K562 (cell line): Measurements from ENCODE around the gene RTN4. TPM values are rescaled to one million over a fixed set of nuclear protein-coding genes. Genes with fewer than 3 reads are reported as not detected.

Experiments used
- ATAC-seq: fragments of 200-7000 bp; cut with Tn5 transposase; 3 replicates; pipeline ENCODE4 v1.9.1; 2020; ENCODE audit warnings: moderate library complexity
- BruUV-seq: library from RNA; stranded (reverse); fragments of 400-500 nt; replicated peaks from 2 replicates; lab custom pipeline; 2021; lab: Mats Ljungman, UMichigan
- CTCF ChIA-PET: fragments of 300-600 bp; formaldehyde crosslinking; extraction: SDS; loops from one replicate; lab custom pipeline; 2021; ENCODE audit warnings: low intra/inter-chr PET ratio; lab: Yijun Ruan, JAX
- POLR2A ChIA-PET: fragments of 300-600, 350-650 bp; sonication (Branson Sonifier 250); formaldehyde crosslinking; extraction: SDS; loops from one replicate; lab custom pipeline; 2021; ENCODE audit warnings: antibody characterized with exemption, inconsistent platforms; lab: Yijun Ruan, JAX
- DNase-seq, 4 experiments: peaks; one replicate each; pipeline versions ENCODE4 v3.0.0 to v3.0.0-alpha.2; 2011 to 2018; ENCODE audit warnings: low spot score in 3 of 4, mixed read lengths in 3 of 4; ENCODE audit errors: extremely low read depth in 1 of 4
- FAIRE-seq: peaks from 2 replicates; lab custom pipeline; 2011; peaks lifted over from hg19 to GRCh38; lab: Jason Lieb, UNC
- H2AFZ ChIP-seq: 2 replicates; pipeline ENCODE4 v1.6.0; 2011; ENCODE audit warnings: low read depth, low read length, control low read depth, inconsistent platforms
- H3K27ac ChIP-seq: fragments of 200-600 bp; 3 replicates; pipeline ENCODE4 v1.8.0; 2011; ENCODE audit warnings: low read depth, mild to moderate bottlenecking, control low read depth, inconsistent platforms, low read length, moderate library complexity, mixed read lengths; ENCODE audit errors: extremely low read depth
- H3K27me3 ChIP-seq, 2 experiments: fragments of 300-600 bp in 1 of 2; 2 replicates in 1 of 2; 3 replicates in 1 of 2; pipeline versions ENCODE4 v1.6.0 to v1.8.0; 2011; ENCODE audit warnings: inconsistent platforms in 2 of 2, low read length in 2 of 2, mild to moderate bottlenecking in 1 of 2, mixed read lengths in 1 of 2, moderate library complexity in 1 of 2; ENCODE audit not compliant: control insufficient read depth in 2 of 2, insufficient read depth in 2 of 2
- H3K36me3 ChIP-seq: fragments of 300-600 bp; 3 replicates; pipeline ENCODE4 v1.8.0; 2011; ENCODE audit warnings: mild to moderate bottlenecking, low read length, inconsistent platforms; ENCODE audit not compliant: control insufficient read depth, insufficient read depth
- H3K4me1 ChIP-seq, 2 experiments: fragments of 200-600 bp in 1 of 2; replicated peaks in 1 of 2; 2 replicates in 1 of 2; 3 replicates in 1 of 2; pipeline versions ENCODE4 v1.5.1 to v1.8.0; 2011; ENCODE audit warnings: inconsistent platforms in 2 of 2, low read length in 2 of 2, mild to moderate bottlenecking in 1 of 2, mixed read lengths in 1 of 2, moderate library complexity in 1 of 2; ENCODE audit not compliant: control insufficient read depth in 2 of 2, insufficient read depth in 2 of 2
- H3K4me2 ChIP-seq: 2 replicates; pipeline ENCODE4 v1.6.1; 2011; ENCODE audit warnings: low read length, control low read depth, inconsistent platforms, mixed read lengths; ENCODE audit not compliant: insufficient read depth
- H3K4me3 ChIP-seq: fragments of 200-600 bp; sonication (generic), shearing (Covaris generic); 2 replicates; pipeline ENCODE4 v1.5.1; 2016; ENCODE audit warnings: control low read depth, inconsistent platforms
- H3K79me2 ChIP-seq: fragments of 200-600 bp; 3 replicates; pipeline ENCODE4 v1.8.0; 2011; ENCODE audit warnings: low read length, inconsistent platforms; ENCODE audit not compliant: control insufficient read depth, insufficient read depth
- H3K9ac ChIP-seq, 2 experiments: 2 replicates each; pipeline versions ENCODE4 v1.6.0 to v1.6.1; 2011; ENCODE audit warnings: low read depth in 2 of 2, low read length in 2 of 2, control low read depth in 1 of 2, inconsistent platforms in 1 of 2, mild to moderate bottlenecking in 1 of 2, mixed read lengths in 1 of 2; ENCODE audit not compliant: insufficient read depth in 1 of 2
- H3K9me1 ChIP-seq: one replicate; pipeline ENCODE4 v1.6.0; 2011; ENCODE audit warnings: inconsistent platforms, mild to moderate bottlenecking, low read length, moderate library complexity; ENCODE audit not compliant: control insufficient read depth, insufficient read depth
- H3K9me3 ChIP-seq: replicated peaks from 2 replicates; pipeline ENCODE4 v1.5.1; 2011; ENCODE audit warnings: low read depth, low read length, inconsistent platforms; ENCODE audit not compliant: control insufficient read depth, insufficient read depth
- H4K20me1 ChIP-seq: replicated peaks from 2 replicates; pipeline ENCODE4 v1.6.1; 2011; ENCODE audit warnings: low read length, inconsistent platforms, mixed read lengths; ENCODE audit not compliant: control insufficient read depth, insufficient read depth
- BCL6 ChIP-seq: fragments of 250-450 bp; sonication (Bioruptor Pico); IDR thresholded peaks from 2 replicates; pipeline ENCODE4 v1.4.0; 2020
- GABPA ChIP-seq: fragments of 200-800 bp; sonication (Bioruptor generic); conservative IDR thresholded peaks from 2 replicates; pipeline ENCODE4 v1.6.1; 2016; ENCODE audit warnings: low read depth, missing genetic modification characterization, missing compliant biosample characterization
- POLR3G ChIP-seq: IDR thresholded peaks from 2 replicates; pipeline ENCODE4 v1.6.1; 2011; ENCODE audit not compliant: insufficient read length, insufficient replicate concordance; ENCODE audit errors: extremely low read depth
- PPARD ChIP-seq: fragments of 250-450 bp; sonication (Bioruptor Pico); IDR thresholded peaks from 2 replicates; pipeline ENCODE4 v1.8.0; 2022; ENCODE audit warnings: inconsistent platforms, mild to moderate bottlenecking, moderate library complexity
- ZNF24 ChIP-seq: fragments of 450-650 bp; IDR thresholded peaks from 2 replicates; pipeline ENCODE4 v1.6.1; 2016
- WGBS: fragments of 100-300 bp; shearing (Covaris generic); methylation state at CpG from one replicate; pipeline ENCODE4 v1.1.6; 2016; ENCODE audit warnings: low coverage, mixed read lengths; ENCODE audit not compliant: insufficient coverage; ENCODE audit errors: missing lambda C conversion rate; 5-methylcytosine and 5-hydroxymethylcytosine counted together
- in situ Hi-C: fragments of 300-500 bp; cut with MboI; formaldehyde crosslinking; loops from 4 replicates; pipeline ENCODE4 v1.15.0; 2018; ENCODE audit warnings: inconsistent platforms, mixed read lengths
- intact Hi-C: fragments of 100-400 bp; cut with micrococcal nuclease; formaldehyde crosslinking; loops from 2 replicates; pipeline ENCODE4 v1.14.2; 2022
- polyA plus RNA-seq, 8 experiments: library from polyadenylated mRNA; depleted of rRNA in 4 of 8; stranded (reverse) in 5 of 8; unstranded in 3 of 8; fragments of >200 nt; fragmentation: Nextera tagmentation in 2 of 8; fragmentation: Illumina TruSeq in 1 of 8; extraction: Ambion mirVana in 2 of 8; extraction: Trizol in 1 of 8; gene quantifications; 2 replicates each; pipeline versions ENCODE4 v1.2.1 to v1.2.3, GENCODE V29; 2011 to 2014; ENCODE audit warnings: inconsistent platforms in 1 of 8, missing spikeins in 1 of 8
- total RNA-seq, 7 experiments: library from RNA; depleted of rRNA in 6 of 7; stranded (reverse); fragments of >200 nt in 6 of 7; fragmentation: Illumina TruSeq in 2 of 7; extraction: Trizol in 2 of 7; gene quantifications; 2 replicates each; pipeline versions ENCODE4 v1.2.1 to v1.2.3, GENCODE V29; 2011 to 2021; ENCODE audit warnings: low replicate concordance in 1 of 7

The RTN4 gene
- total and polyA plus RNA-seq, 9 of the 15 experiments (the other 6 are each of a cell fraction or from before 2014, with no cell fraction given): 73.0 to 248 (median 116) TPM

GRCh38 chr2:54928719-54929118, 121.5 kb downstream of the RTN4 start:
- ATAC-seq (no peak), FAIRE-seq (no peak), DNase-seq (no peak)
- H3K9me1 ChIP-seq: no peaks in the 10 kb centered on the region
- ChIA-PET CTCF (no interaction called here), POLR2A (interaction anchor here (0.7 kb wide), 1 partner anchor 368 kb away, joined by 3 read pairs; no protein-coding TSS in a partner anchor)
- BruUV-seq: no TSS peak
- TF ChIP-seq GABPA (tag) (no peak), ZNF24 (no peak), PPARD (CRISPR knock-in tag) (no peak), POLR3G (no peak), BCL6 (CRISPR knock-in tag) (no peak)
- H3K27me3 ChIP-seq: peaks cover 0 to 6% of the 10 kb centered on the region in 2 experiments; a peak in 2 of 5 replicates
- no peak overlapping the region for H3K9ac ChIP-seq
- peaks cover 0 to 5% of the 10 kb centered on the region in 2 experiments; a peak in 2 of 5 replicates for H3K4me1 ChIP-seq
- H3K36me3 ChIP-seq: no peaks in the 10 kb centered on the region
- intact Hi-C loops (no loop called here), in situ Hi-C loops (no loop called here)
- H3K4me3 ChIP-seq: no peak overlapping the region
- H2AFZ ChIP-seq: no peak overlapping the region
- H3K79me2 ChIP-seq: no peaks in the 10 kb centered on the region
- 0 out of 2 replicates have a peak, but pooled peaks cover 7% of the 10 kb centered on the region for H3K9me3 ChIP-seq
- H3K4me2 ChIP-seq: no peak overlapping the region
- no peak overlapping the region for H3K27ac ChIP-seq
- 0% methylated on average over 4 of the region's 4 CpGs for WGBS
- H4K20me1 ChIP-seq: no peaks in the 10 kb centered on the region
